ENCODE data around the gene BEGAIN. TPM values are rescaled to one million over a fixed set of nuclear protein-coding genes. Genes with fewer than 3 reads are reported as not detected.
A peak's percentile ranks its signal among the peaks of the same experiment; 100 is the strongest.

The BEGAIN gene
- total RNA-seq, 2 donors from 2014 or later = 0.91 to 1.3 TPM

GRCh38 chr14:100567009-100567876, 20.0 kb downstream of the BEGAIN start:
- DNase-seq = no peak
- WGBS, 2 experiments (ENCODE audit: insufficient coverage in 1 of 2, insufficient read length in 1 of 2) = 9 to 12% methylated on average over 7 to 62 of the region's 70 CpGs
- H3K4me3 Mint-ChIP-seq = peak overlapping the region; percentile 40

GRCh38 chr14:100566586-100566985, 20.6 kb downstream of the BEGAIN start:
- H3K36me3 ChIP-seq (ENCODE audit: control insufficient read depth, insufficient read depth, low read length) = no peaks in the 10 kb centered on the region
- peak overlapping the region; percentile 40 for H3K4me3 Mint-ChIP-seq
- no peak for DNase-seq
- H3K9me3 ChIP-seq (ENCODE audit: control insufficient read depth, low read length) = no peaks in the 10 kb centered on the region
- 83 to 92% methylated on average over 2 to 4 of the region's 4 CpGs for WGBS, 2 experiments (ENCODE audit: insufficient coverage in 1 of 2, insufficient read length in 1 of 2)
- peaks cover 87% of the 10 kb centered on the region for H3K27me3 ChIP-seq (ENCODE audit: control insufficient read depth, insufficient read depth, low read length, poor library complexity, severe bottlenecking)
- H3K4me3 ChIP-seq (ENCODE audit: low read length) = no peak overlapping the region
- no peaks in the 10 kb centered on the region for H3K9me3 Mint-ChIP-seq
- H3K27ac Mint-ChIP-seq = no peak overlapping the region
- no peaks in the 10 kb centered on the region for H3K36me3 Mint-ChIP-seq (ENCODE audit: low read depth)
- H3K27ac ChIP-seq (ENCODE audit: low read depth, low read length) = no peak overlapping the region
- peaks cover 4% of the 10 kb centered on the region for H3K4me1 Mint-ChIP-seq
- no peak overlapping the region for H3K9ac ChIP-seq (ENCODE audit: extremely low read depth, low read length, poor library complexity, severe bottlenecking)
- H3K4me1 ChIP-seq (ENCODE audit: control insufficient read depth, insufficient read depth, low read length) = no peaks in the 10 kb centered on the region
- H3K27me3 Mint-ChIP-seq (ENCODE audit: insufficient read depth) = peaks cover 74% of the 10 kb centered on the region
- no peak for TF ChIP-seq CTCF (conservative IDR thresholded peaks at IDR 0.05)

More at GRCh38 chr14:100567009-100567876, 20.0 kb downstream of the BEGAIN start:
- no peak for TF ChIP-seq CTCF (conservative IDR thresholded peaks at IDR 0.05)
- H3K4me1 Mint-ChIP-seq = peaks cover 4% of the 10 kb centered on the region
- no peak overlapping the region for H3K9ac ChIP-seq (ENCODE audit: extremely low read depth, low read length, poor library complexity, severe bottlenecking)
- H3K9me3 Mint-ChIP-seq = no peaks in the 10 kb centered on the region
- H3K36me3 ChIP-seq (ENCODE audit: control insufficient read depth, insufficient read depth, low read length) = no peaks in the 10 kb centered on the region
- H3K27me3 Mint-ChIP-seq (ENCODE audit: insufficient read depth) = peaks cover 79% of the 10 kb centered on the region
- H3K27ac Mint-ChIP-seq = no peak overlapping the region
- H3K27me3 ChIP-seq (ENCODE audit: control insufficient read depth, insufficient read depth, low read length, poor library complexity, severe bottlenecking) = peaks cover 87% of the 10 kb centered on the region
- H3K4me3 ChIP-seq (ENCODE audit: low read length) = no peak overlapping the region
- no peaks in the 10 kb centered on the region for H3K9me3 ChIP-seq (ENCODE audit: control insufficient read depth, low read length)
- H3K4me1 ChIP-seq (ENCODE audit: control insufficient read depth, insufficient read depth, low read length) = no peaks in the 10 kb centered on the region
- H3K27ac ChIP-seq (ENCODE audit: low read depth, low read length) = no peak overlapping the region
- no peaks in the 10 kb centered on the region for H3K36me3 Mint-ChIP-seq (ENCODE audit: low read depth)

- peaks cover 86% of the 10 kb centered on the region for H3K27me3 ChIP-seq (ENCODE audit: control insufficient read depth, insufficient read depth, low read length, poor library complexity, severe bottlenecking)
- DNase-seq = no peak
- no peak overlapping the region for H3K4me3 Mint-ChIP-seq
- peaks cover 69% of the 10 kb centered on the region for H3K27me3 Mint-ChIP-seq (ENCODE audit: insufficient read depth)
- no peaks in the 10 kb centered on the region for H3K36me3 ChIP-seq (ENCODE audit: control insufficient read depth, insufficient read depth, low read length)
- no peaks in the 10 kb centered on the region for H3K9me3 ChIP-seq (ENCODE audit: control insufficient read depth, low read length)
- no peaks in the 10 kb centered on the region for H3K36me3 Mint-ChIP-seq (ENCODE audit: low read depth)
- no peak for TF ChIP-seq CTCF (conservative IDR thresholded peaks at IDR 0.05)
- H3K4me1 Mint-ChIP-seq = peaks cover 4% of the 10 kb centered on the region
- no peak overlapping the region for H3K9ac ChIP-seq (ENCODE audit: extremely low read depth, low read length, poor library complexity, severe bottlenecking)
- no peaks in the 10 kb centered on the region for H3K4me1 ChIP-seq (ENCODE audit: control insufficient read depth, insufficient read depth, low read length)
- H3K27ac ChIP-seq (ENCODE audit: low read depth, low read length) = no peak overlapping the region
- WGBS, 2 experiments (ENCODE audit: insufficient coverage in 1 of 2, insufficient read length in 1 of 2) = 87 to 88% methylated on average over 10 to 11 of the region's 11 CpGs
- H3K4me3 ChIP-seq (ENCODE audit: low read length) = no peak overlapping the region
- H3K27ac Mint-ChIP-seq = no peak overlapping the region
- H3K9me3 Mint-ChIP-seq = no peaks in the 10 kb centered on the region
Measured at GRCh38 chr14:100566119-100566518, 21.1 kb downstream of the BEGAIN start.
